ENCODE results near the gene CTSD. TPM values are rescaled to one million over a fixed set of nuclear protein-coding genes. Genes with fewer than 3 reads are reported as not detected.

CTSD gene
- polyA plus RNA-seq, 1 experiment = 77.8 TPM

GRCh38 chr11:1782031-1782590, 18.4 kb upstream of the CTSD start:
- H3K27ac ChIP-seq (ENCODE audit: low read depth, low read length) = no peak overlapping the region
- no peak for DNase-seq (ENCODE audit: low read depth, low spot score)
- ChIA-PET CTCF (no interaction called here), POLR2A (interaction anchor here (0.9 kb wide), 1 partner anchor 9 kb away, joined by 5 read pairs; no protein-coding TSS in a partner anchor)
- TF ChIP-seq CTCF (IDR thresholded peaks at IDR 0.05; ENCODE audit: low read depth, low read length) = no peak
- no peaks in the 10 kb centered on the region; the same call in 1 of the 2 replicates for H3K9me3 ChIP-seq (ENCODE audit: control insufficient read depth, insufficient read depth, low read length)
- peaks cover 23% of the 10 kb centered on the region for H3K27me3 ChIP-seq (ENCODE audit: control insufficient read depth, insufficient read depth, low read length)
- no peak overlapping the region for H3K4me3 ChIP-seq (ENCODE audit: low read depth, low read length)

- Histone ChIP-seq H3K27ac (ENCODE audit: low read depth, low read length) (no peak overlapping the region), H3K9me3 (ENCODE audit: control insufficient read depth, insufficient read depth, low read length) (peaks cover 1% of the 10 kb centered on the region; the same call in 1 of the 2 replicates), H3K27me3 (ENCODE audit: control insufficient read depth, insufficient read depth, low read length) (peaks cover 23% of the 10 kb centered on the region), H3K4me3 (ENCODE audit: low read depth, low read length) (no peak overlapping the region)
- POLR2A ChIA-PET = no interaction called here
- TF ChIP-seq CTCF (IDR thresholded peaks at IDR 0.05; ENCODE audit: low read depth, low read length) = no peak
- CTCF ChIA-PET = interaction anchor here (1.4 kb wide), 1 partner anchor 129 kb away, joined by 5 read pairs; no protein-coding TSS in a partner anchor
- DNase-seq (ENCODE audit: low read depth, low spot score) = no peak
Measured at GRCh38 chr11:1781593-1781975, 17.9 kb upstream of the CTSD start.

- CTCF ChIA-PET = interaction anchor here (1.4 kb wide), 1 partner anchor 128 kb away, joined by 5 read pairs; no protein-coding TSS in a partner anchor
- H3K9me3 ChIP-seq (ENCODE audit: control insufficient read depth, insufficient read depth, low read length) = peaks cover 6% of the 10 kb centered on the region
- no peak for DNase-seq (ENCODE audit: low read depth, low spot score)
- no peak for TF ChIP-seq CTCF (IDR thresholded peaks at IDR 0.05; ENCODE audit: low read depth, low read length)
- no peak overlapping the region for H3K27ac ChIP-seq (ENCODE audit: low read depth, low read length)
- H3K4me3 ChIP-seq (ENCODE audit: low read depth, low read length) = no peak overlapping the region
- peaks cover 23% of the 10 kb centered on the region for H3K27me3 ChIP-seq (ENCODE audit: control insufficient read depth, insufficient read depth, low read length)
- POLR2A ChIA-PET = no interaction called here
Measured at GRCh38 chr11:1780700-1781592, 17.2 kb upstream of the CTSD start.

GRCh38 chr11:1779806-1780699, 16.3 kb upstream of the CTSD start:
- ChIA-PET POLR2A (no interaction called here), CTCF (interaction anchor here (1.4 kb wide), 1 partner anchor 127 kb away, joined by 5 read pairs; no protein-coding TSS in a partner anchor)
- Histone ChIP-seq H3K9me3 (ENCODE audit: control insufficient read depth, insufficient read depth, low read length) (peaks cover 7% of the 10 kb centered on the region), H3K4me3 (ENCODE audit: low read depth, low read length) (no peak overlapping the region), H3K27me3 (ENCODE audit: control insufficient read depth, insufficient read depth, low read length) (peaks cover 19% of the 10 kb centered on the region), H3K27ac (ENCODE audit: low read depth, low read length) (no peak overlapping the region)
- no peak for TF ChIP-seq CTCF (IDR thresholded peaks at IDR 0.05; ENCODE audit: low read depth, low read length)
- no peak for DNase-seq (ENCODE audit: low read depth, low spot score)

All from AG04450 (cell line).